Body of pancreas (tissue), 4 donors: ENCODE measurements around the gene SIRPA.

ENCODE experiments used
- CTCF ChIP-seq, 7 experiments: fragments of 450-650 bp in 4 of 7; fragments of 200-600 bp in 3 of 7; sonication (generic) in 3 of 7; IDR thresholded peaks; one replicate each; pipeline ENCODE4 v1.5.1; 2016 to 2019; ENCODE audit warnings: antibody characterized with exemption in 7 of 7
- POLR2A ChIP-seq, 3 donors: fragments of 450-650 bp; IDR thresholded peaks; one replicate each; pipeline ENCODE4 v1.6.1; 2016; ENCODE audit warnings: antibody characterized with exemption in 3 of 3, mild to moderate bottlenecking in 2 of 3

DNA sequence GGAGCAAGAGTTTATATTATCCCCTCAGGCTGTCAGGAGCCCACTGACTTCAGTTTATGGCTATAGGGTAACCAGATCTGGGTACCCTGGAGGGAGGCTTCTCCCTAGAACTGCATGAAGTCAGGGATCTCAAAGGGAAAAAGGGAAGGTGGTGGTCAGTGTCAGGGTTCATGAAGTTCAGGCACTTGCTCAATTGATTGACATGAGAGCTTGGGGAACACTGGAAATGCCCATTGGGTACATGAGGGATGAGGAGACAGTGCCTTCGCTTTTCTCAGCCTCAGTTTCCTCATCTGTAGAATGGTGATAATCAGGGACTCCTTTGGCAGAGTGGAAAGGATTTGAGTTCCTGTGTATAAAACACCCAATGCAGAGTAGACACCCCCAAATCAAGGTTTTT, 22.6 kb downstream of the SIRPA start:
- no peak for TF ChIP-seq CTCF (IDR thresholded peaks at IDR 0.05)
- TF ChIP-seq POLR2A (IDR thresholded peaks at IDR 0.05), result no peak
